Lung (tissue), 12 donors: ENCODE results near the gene CFAP157. TPM values are rescaled to one million over a fixed set of nuclear protein-coding genes. Genes with fewer than 3 reads are reported as not detected.

ENCODE experiments used
- ATAC-seq: fragments of 200-7000 bp; cut with Tn5 transposase; one replicate; pipeline ENCODE4 v1.9.1; 2020; ENCODE audit warnings: moderate number of reproducible peaks; ENCODE audit not compliant: insufficient read depth, low FRiP score
- DNase-seq, 3 donors: peaks; one replicate each; pipeline ENCODE4 v3.0.0-alpha.2; 2013 to 2017
- H3K27ac ChIP-seq, 2 donors: one replicate each; pipeline ENCODE4 v1.5.1; 2013; ENCODE audit warnings: mild to moderate bottlenecking in 2 of 2, moderate library complexity in 2 of 2, control low read depth in 1 of 2, inconsistent platforms in 1 of 2, low read depth in 1 of 2, low read length in 1 of 2
- H3K27me3 ChIP-seq, 3 donors: one replicate each; pipeline ENCODE4 v1.5.1; 2013; ENCODE audit warnings: low read length in 2 of 3; ENCODE audit not compliant: control insufficient read depth in 3 of 3, insufficient read depth in 3 of 3
- H3K36me3 ChIP-seq, 4 donors: one replicate each; pipeline ENCODE4 v1.5.1; 2013; ENCODE audit warnings: low read length in 4 of 4, mild to moderate bottlenecking in 1 of 4, moderate library complexity in 1 of 4; ENCODE audit not compliant: control insufficient read depth in 4 of 4, insufficient read depth in 4 of 4
- H3K4me1 ChIP-seq, 5 donors: one replicate each; pipeline ENCODE4 v1.5.1; 2013; ENCODE audit warnings: low read length in 5 of 5, mild to moderate bottlenecking in 2 of 5, moderate library complexity in 1 of 5; ENCODE audit not compliant: control insufficient read depth in 5 of 5, insufficient read depth in 5 of 5
- H3K4me3 ChIP-seq: one replicate; pipeline ENCODE4 v1.5.1; 2013; ENCODE audit warnings: mild to moderate bottlenecking, control low read depth, moderate library complexity
- H3K9ac ChIP-seq, 2 donors: one replicate each; pipeline ENCODE4 v1.5.1; 2013; ENCODE audit warnings: low read length in 2 of 2, control low read depth in 1 of 2; ENCODE audit not compliant: insufficient read depth in 1 of 2
- H3K9me3 ChIP-seq, 4 donors: one replicate each; pipeline ENCODE4 v1.5.1; 2013; ENCODE audit warnings: low read length in 3 of 4, mild to moderate bottlenecking in 1 of 4, moderate library complexity in 1 of 4; ENCODE audit not compliant: control insufficient read depth in 4 of 4, insufficient read depth in 3 of 4
- CTCF ChIP-seq: IDR thresholded peaks from 2 replicates; pipeline ENCODE4 v1.5.1; 2012; ENCODE audit warnings: mild to moderate bottlenecking; ENCODE audit errors: control extremely low read depth, extremely low read depth
- WGBS, 2 donors: extraction: QIAGEN DNeasy Blood & Tissue Kit; methylation state at CpG; one replicate each; pipeline ENCODE4 v1.1.7; 2013; 5-methylcytosine and 5-hydroxymethylcytosine counted together
- polyA plus RNA-seq, 2 donors: library from polyadenylated mRNA; stranded (reverse); fragments of 200-250 nt; gene quantifications; one replicate each; pipeline ENCODE4 v1.2.1, GENCODE V29; 2013
- total RNA-seq, 2 donors: library from RNA; depleted of rRNA in 1 of 2; stranded (reverse); fragments of >200 nt in 1 of 2; gene quantifications; one replicate each; pipeline ENCODE4 v1.2.1, GENCODE V29; 2014 to 2021
- donor health status: control.
- donor health status: control.
- donor health status: Bipolar disorder and iron deficiency.
- donor health status: healthy.
- donor health status: DM: yes; HTN: yes; CAD: no.

CFAP157 gene
- total and polyA plus RNA-seq, 4 donors, result 14.6 to 40.6 (median 16.1) TPM

DNA sequence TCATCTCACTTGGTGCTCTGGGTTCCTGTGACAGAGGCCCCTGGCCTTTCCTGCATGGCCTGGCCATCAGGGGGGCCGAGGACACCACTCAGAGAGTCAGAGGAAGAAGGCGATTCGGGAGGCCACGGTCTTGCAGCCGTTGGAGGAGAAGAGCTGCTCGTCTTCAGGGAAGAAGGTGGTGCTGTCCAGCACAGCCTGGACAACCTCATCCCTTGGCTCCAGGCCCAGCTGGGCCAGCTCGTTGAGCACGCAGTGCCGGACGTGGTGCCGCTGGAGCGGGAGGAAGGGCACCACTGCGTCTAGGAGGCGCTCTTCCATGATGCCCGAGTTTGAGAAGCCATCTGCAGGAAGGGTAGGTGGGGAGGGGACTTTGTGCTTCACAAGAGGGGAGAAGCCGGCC, 25.1 kb downstream of the CFAP157 start:
- H3K9me3 ChIP-seq, result no peaks in the 10 kb centered on the region
- H3K4me1 ChIP-seq, result peaks cover 0 to 12% (median 4%) of the 10 kb centered on the region in 5 donors
- no peak overlapping the region for H3K9ac ChIP-seq
- no peak overlapping the region for H3K27ac ChIP-seq
- WGBS, 2 donors, result 85 to 89% methylated on average over 16 of the region's 16 CpGs
- H3K36me3 ChIP-seq, result peaks cover 0 to 17% (median 5%) of the 10 kb centered on the region in 4 donors
- no peak for ATAC-seq
- TF ChIP-seq CTCF, result no peak
- no peak overlapping the region for H3K4me3 ChIP-seq
- DNase-seq, result no peak
- H3K27me3 ChIP-seq, result no peaks in the 10 kb centered on the region

DNA sequence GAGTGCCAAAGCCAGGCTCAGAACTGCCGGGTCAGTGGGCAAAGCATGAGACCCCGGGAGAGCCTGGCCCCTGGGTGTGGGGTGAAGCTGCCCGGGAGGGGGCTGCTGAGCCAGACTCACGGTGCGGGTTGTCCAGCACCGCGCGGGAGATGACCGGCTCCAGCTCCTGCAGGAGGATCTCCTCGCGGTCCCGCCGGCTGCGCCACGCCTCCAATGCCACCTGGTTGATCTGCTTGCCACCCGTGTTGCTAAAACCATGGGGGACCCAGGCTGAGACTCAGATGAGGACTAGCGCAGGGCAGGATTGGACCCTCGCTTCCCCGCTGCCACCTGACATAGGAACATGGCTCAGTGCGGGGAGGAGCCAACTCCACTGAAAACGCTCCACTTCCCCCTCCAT, 25.7 kb downstream of the CFAP157 start:
- ATAC-seq, result no peak
- Histone ChIP-seq H3K4me3 (no peak overlapping the region), H3K27ac (no peak overlapping the region), H3K36me3 (peaks cover 0 to 17% (median 5%) of the 10 kb centered on the region in 4 donors), H3K27me3 (no peaks in the 10 kb centered on the region), H3K9ac (no peak overlapping the region), H3K4me1 (peaks cover 0 to 12% (median 4%) of the 10 kb centered on the region in 5 donors), H3K9me3 (no peaks in the 10 kb centered on the region)
- no peak for DNase-seq
- TF ChIP-seq CTCF, result no peak
- WGBS, 2 donors, result 96% methylated on average over 21 of the region's 21 CpGs

DNA sequence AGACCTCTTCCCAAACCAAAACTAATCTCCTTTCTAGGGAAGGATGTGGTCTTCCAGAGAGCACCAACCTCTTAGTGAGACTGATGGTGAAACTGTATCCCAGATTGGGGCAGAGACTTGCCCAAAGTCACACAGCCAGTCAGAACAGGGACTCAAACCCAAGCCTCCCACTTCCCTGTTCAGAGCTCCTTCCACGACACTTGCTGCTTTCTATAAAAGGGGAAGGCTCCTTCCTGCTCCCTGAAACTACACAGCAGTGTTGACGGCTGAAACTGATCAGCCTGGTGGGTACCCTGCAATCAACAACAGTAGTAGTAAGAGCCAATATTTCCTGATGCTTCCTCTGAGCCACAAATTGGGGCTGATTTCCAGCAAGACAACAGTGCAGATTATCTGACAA, 26.8 kb downstream of the CFAP157 start:
- DNase-seq (no peak), ATAC-seq (no peak)
- peaks cover 0 to 12% (median 4%) of the 10 kb centered on the region in 5 donors for H3K4me1 ChIP-seq
- no peaks in the 10 kb centered on the region for H3K27me3 ChIP-seq
- H3K9me3 ChIP-seq, result no peaks in the 10 kb centered on the region
- peaks cover 0 to 21% (median 5%) of the 10 kb centered on the region in 4 donors for H3K36me3 ChIP-seq
- H3K4me3 ChIP-seq, result no peak overlapping the region
- no peak overlapping the region for H3K27ac ChIP-seq
- 44 to 67% methylated on average over 2 of the region's 2 CpGs for WGBS, 2 donors
- TF ChIP-seq CTCF, result no peak
- H3K9ac ChIP-seq, result no peak overlapping the region

GRCh38 chr9:127734247-127734746, 27.5 kb downstream of the CFAP157 start:
- Histone ChIP-seq H3K9me3 (no peaks in the 10 kb centered on the region), H3K27me3 (no peaks in the 10 kb centered on the region), H3K27ac (peak overlapping the region in 1 of 2 donors; percentile 94), H3K9ac (peak overlapping the region in 1 of 2 donors; percentile 71), H3K36me3 (peaks cover 0 to 23% (median 5%) of the 10 kb centered on the region in 4 donors), H3K4me3 (no peak overlapping the region), H3K4me1 (peaks cover 0 to 12% (median 4%) of the 10 kb centered on the region in 5 donors)
- 56 to 59% methylated on average over 22 of the region's 22 CpGs for WGBS, 2 donors
- no peak for DNase-seq
- ATAC-seq, result no peak
- no peak for TF ChIP-seq CTCF
